HL-60/S4 treated with phorbol 12-myristate 13-acetate at 8.2 ng/mL for 4 days and 3 days (cell line): Measurements from ENCODE around the gene VGLL4.

ENCODE experiments used
- in situ Hi-C: fragments of 300-500 bp; cut with MboI; formaldehyde crosslinking; loops from 2 replicates; pipeline ENCODE4 v1.15.0; 2022; ENCODE audit warnings: low sequenced_read_pairs

VGLL4 gene

DNA sequence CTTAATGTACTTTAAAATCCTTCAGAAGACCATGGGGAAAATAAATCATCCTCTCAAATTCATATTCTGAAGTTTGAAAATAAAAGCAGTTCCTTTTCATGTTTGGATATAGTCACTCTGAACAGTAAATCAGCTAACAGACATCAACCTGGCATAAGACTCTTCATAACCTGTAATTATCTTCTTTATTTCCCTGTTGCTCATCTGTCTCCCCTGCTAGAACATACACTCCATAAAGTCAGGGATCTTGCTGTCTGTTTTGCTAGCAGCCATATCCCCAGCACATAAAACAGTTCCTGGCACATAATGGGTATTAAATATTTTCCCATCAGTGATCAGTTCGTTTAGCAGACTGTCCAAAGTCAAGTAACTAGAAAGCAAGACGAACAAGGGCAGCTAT is 11.2 kb downstream of the VGLL4 start:
- in situ Hi-C loops, result no loop called here

- in situ Hi-C loops, result no loop called here
These were observed 11.9 kb downstream of the VGLL4 start for GRCh38 chr3:11631820-11632219.

- in situ Hi-C loops, result no loop called here
These were observed 14.0 kb downstream of the VGLL4 start for GRCh38 chr3:11629716-11630115.

- in situ Hi-C loops, result no loop called here
These were observed 16.1 kb downstream of the VGLL4 start for GRCh38 chr3:11627612-11628011.

GRCh38 chr3:11626084-11626463 is 17.6 kb downstream of the VGLL4 start:
- in situ Hi-C loops, result no loop called here

- in situ Hi-C loops, result no loop called here
These were observed 18.2 kb downstream of the VGLL4 start for GRCh38 chr3:11625376-11626083.

DNA sequence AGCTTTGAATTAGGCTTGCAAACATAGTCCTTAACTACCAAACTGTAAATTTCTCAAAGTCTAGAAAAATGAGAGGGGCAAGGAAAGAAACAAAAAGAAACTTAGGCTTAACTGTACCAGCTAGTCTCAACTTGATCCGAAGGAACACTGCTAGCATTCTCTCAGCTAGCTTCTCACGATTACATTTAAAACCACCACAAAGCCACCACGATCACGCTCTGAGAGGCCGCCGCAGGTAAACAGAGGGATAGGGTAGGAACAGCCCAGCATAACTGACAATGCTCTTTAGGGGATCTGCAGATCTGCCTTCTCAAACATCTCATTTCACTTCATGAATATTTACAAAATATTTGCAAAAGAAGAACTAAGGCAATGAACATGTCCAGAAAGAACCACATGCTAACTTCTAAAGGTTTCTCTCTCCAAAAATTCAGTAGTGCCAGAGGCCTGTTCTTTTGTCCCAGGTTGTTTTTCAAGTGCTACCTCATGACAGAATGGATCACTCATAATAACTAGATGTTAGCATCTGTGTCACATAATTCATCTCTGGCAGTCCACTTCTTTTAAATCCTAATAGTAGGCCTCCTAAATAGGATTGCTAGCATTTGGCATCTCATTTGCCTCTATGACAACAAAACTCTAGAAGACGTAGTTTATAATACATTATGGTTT is 18.9 kb downstream of the VGLL4 start:
- in situ Hi-C loops, result no loop called here

DNA sequence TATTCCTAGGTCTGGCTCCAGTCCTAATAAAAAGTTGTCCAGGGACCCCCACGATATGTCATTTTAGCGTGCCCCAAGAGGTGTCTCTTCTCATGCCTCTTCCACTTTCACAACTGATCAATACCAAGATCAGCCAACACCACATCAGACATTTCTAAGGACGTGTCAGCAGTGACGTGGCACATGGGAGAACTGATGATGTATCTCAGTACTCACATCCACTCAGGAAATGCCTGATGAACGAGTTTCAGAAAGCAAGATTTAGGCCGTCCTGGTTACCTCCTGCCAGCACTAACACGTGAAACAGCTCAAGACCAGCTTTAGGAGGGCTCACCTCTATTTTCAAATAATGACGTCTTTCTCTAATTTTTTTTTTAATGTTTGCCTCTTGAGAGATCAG is 19.6 kb downstream of the VGLL4 start:
- in situ Hi-C loops, result no loop called here

DNA sequence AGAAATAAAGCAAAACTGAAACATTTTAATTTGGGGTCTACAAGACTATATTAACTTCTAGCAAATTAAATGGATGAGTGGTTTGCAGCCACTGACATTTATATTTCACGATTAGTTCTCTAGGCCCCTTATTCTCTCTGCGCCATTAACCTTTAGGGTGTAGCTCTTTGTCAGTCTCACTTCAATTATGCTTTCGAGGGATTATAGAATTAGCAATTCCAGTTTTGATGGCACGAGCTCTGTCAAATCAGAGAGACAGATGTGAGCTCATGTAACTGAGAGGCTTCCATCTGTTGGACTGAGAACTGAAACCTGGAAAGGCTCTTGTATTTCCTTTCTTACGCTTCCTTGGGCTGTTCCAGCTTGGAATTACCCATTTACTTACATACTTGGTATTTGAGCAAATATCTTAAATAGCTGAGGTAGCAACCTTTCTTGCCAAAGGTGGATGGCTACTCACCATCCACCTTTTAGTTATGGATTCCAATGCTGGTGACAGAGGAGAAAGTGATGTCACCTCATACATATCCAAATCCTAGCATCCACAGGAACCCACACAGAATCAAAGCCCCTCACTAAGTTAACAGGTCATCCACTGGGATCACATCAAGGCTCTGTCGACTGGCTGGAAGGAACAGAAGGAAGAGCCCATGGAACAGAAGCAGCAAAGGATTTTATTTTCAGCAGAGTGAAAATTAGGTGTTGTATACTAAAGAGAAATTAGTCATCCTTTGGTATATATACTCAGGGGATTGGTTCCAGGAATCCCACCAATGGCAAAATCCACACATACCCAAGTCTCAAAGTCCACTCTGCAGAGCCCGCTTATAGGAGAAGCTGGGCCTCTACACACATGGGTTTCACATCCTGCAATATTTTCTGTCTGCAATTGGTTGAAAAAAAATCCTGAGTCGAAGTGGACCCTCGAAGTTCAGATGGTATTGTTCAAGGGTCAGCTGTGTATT is 20.8 kb downstream of the VGLL4 start:
- in situ Hi-C loops, result no loop called here

DNA sequence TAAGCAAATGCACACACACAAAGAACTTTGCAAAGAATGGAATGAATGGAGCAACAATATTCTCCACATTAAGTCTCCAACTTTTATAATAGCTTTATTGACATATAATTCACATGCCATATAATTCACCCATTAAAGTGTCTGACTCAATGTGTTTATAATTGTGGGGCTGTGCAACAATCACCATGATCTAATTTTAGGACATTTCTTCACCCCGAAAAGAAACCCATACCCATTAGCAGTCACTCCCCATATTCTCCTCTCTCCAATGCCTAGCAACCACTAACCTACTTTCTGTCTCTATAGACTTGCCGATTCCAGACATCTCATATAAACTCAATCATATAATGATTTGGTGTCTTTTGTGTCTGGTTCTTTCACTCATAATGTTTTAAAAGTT is 22.6 kb downstream of the VGLL4 start:
- in situ Hi-C loops, result no loop called here

GRCh38 chr3:11619946-11620652 is 23.6 kb downstream of the VGLL4 start:
- in situ Hi-C loops, result no loop called here

DNA sequence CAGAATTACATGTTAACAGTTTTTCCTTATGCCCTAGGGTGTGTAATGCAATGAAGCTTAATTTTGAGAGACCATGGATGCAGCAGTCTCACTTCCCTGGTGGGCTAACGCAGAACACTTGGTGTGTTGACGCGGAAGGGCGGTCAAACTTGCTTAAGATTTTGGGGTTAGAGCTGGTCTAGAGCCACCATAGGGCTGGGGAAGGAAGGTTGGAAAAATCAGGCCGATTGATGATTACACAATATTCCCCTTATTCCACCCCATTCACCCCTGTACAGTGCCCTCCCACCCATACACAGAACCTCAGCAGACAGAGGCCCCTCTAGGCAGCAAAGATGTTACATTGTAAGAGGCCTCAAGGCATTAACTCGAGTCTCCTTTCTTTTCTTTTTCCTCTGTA is 24.3 kb downstream of the VGLL4 start:
- in situ Hi-C loops, result no loop called here

DNA sequence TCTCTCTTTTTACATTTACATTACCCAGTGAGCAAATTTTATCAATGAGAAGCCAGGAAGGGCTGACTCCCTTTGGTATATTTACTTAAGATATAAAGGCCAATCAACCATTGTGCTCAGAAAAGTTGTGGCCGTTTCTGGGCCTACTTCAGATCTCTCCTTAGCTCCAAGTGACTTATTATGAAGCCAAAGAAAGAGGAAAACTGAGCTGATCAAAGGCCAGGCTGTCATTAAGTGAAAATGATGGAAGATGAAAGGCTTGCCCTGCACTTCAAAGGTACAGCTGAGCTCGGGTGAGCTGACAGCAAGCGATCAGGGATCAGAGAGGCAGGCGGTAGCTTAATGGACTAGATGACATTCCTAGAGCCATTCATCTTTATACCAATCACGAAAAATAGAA is 24.8 kb downstream of the VGLL4 start:
- in situ Hi-C loops, result no loop called here

GRCh38 chr3:11616551-11616950 is 27.2 kb downstream of the VGLL4 start:
- in situ Hi-C loops, result no loop called here

DNA sequence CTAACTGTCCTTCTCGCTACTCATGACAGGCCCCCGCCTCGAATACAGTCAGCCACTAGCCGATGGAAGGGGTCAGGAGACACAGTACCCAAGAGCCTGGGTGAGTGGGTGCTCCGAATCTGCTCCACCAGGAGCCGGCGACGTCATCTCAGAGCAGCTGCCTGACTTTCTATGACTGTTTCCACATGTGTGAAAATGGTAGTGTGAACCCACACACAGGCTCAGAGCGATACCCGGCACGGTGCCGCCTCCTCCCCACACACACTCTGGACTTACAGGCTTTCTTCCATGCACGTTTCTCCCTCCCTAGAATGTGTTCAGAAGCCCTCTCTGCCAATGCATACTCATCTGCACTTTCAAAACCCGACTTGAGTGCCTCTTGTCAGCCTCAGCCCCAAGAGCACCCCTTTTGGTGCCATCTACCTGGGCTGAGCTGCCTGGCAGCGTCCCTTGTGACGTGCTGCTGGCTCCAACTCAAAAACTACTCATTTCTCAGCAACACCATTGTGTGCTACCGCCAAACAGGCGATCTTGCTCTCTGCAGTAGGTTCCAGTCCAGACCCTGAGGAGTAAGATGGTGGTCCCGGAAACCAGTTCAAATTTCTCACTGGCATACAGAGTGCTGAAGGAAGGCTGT is 29.7 kb downstream of the VGLL4 start:
- in situ Hi-C loops, result no loop called here

- in situ Hi-C loops, result no loop called here
These were observed 30.4 kb downstream of the VGLL4 start for GRCh38 chr3:11613319-11613718.

GRCh38 chr3:11612515-11613188 is 31.1 kb downstream of the VGLL4 start:
- in situ Hi-C loops, result no loop called here

DNA sequence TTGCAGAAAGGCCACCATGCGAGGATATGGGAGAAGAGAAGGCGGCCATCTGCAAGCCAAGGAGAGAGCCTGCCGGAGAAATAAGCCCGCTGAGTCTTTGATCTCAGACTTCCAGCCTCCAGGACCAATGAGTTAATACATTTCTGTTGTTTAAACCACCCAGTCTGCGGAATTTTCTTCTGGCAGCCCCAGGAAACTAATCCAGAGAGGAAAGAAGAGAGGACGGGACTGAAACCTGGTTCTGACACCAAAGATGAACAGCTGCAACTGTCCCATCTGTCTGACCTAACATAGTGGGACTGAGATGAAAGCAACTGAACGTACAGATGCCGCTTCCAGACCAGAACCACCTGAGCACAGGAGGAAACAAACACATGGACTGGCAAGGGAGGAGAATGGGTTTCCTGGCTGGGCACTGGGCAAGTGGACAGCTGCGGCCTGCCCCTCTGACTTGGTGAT is 32.3 kb downstream of the VGLL4 start:
- in situ Hi-C loops, result no loop called here

DNA sequence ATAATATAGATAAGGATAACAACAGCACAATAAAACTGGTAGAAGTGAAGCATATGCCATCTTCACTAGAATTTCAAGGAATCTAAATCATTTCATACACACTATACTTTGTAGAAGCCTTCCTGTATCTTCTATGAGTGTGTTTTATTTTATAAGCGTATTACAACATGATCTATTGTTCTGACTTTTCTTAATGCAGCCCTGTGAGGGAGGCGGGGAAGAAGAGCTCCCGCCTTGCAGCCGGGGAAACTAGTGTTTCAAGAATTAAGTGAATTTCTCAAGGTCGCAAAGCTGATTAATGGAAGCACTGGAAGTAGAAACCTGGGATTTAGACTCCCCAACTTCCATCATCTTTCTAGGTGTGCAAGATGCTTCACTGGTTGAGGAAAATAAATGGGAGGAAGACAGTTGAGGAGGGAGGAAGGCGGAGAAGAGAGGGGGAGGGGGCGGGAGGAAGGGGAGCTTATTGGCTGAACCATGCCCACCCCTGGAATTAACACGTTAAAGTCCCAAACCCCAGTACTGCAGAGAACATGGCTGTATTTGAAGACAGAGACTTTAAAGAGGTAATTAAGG is 32.9 kb downstream of the VGLL4 start:
- in situ Hi-C loops, result no loop called here
